ENCODE results near the gene AATK. TPM values are rescaled to one million over a fixed set of nuclear protein-coding genes. Genes with fewer than 3 reads are reported as not detected.

Gene AATK
- total and polyA plus RNA-seq, 2 donors (not counting 3 experiments of a cell fraction or from before 2014, with no cell fraction given), result 0.69 to 1.00 TPM

GRCh38 chr17:81076141-81076679 is 89.8 kb downstream of the AATK start:
- FAIRE-seq (no peak), DNase-seq (ENCODE audit: low read depth, low spot score) (no peak)
- CTCF ChIA-PET, result interaction anchor here (0.9 to 2.1 kb wide), 4 partner anchors 11 to 53 kb away, joined by 3 to 7 read pairs (median 3); no protein-coding TSS in a partner anchor

GRCh38 chr17:81075307-81075706 is 90.7 kb downstream of the AATK start:
- CTCF ChIA-PET, result interaction anchor here (1.0 kb wide), 1 partner anchor 22 kb away, joined by 3 read pairs; no protein-coding TSS in a partner anchor
- no peaks in the 10 kb centered on the region for H3K27me3 ChIP-seq (ENCODE audit: control insufficient read depth in 2 of 2, insufficient read depth in 2 of 2, low read length in 2 of 2)
- H3K27ac ChIP-seq (ENCODE audit: insufficient read depth, low read depth, low read length), result no peak overlapping the region
- H4K20me1 ChIP-seq (replicated peaks; ENCODE audit: control insufficient read depth, extremely low read depth, insufficient read depth, low read length), result no peaks in the 10 kb centered on the region
- no peaks in the 10 kb centered on the region for H3K4me1 ChIP-seq (ENCODE audit: control insufficient read depth, extremely low read depth, insufficient read depth, low read length)
- no peaks in the 10 kb centered on the region for H3K9me1 ChIP-seq (replicated peaks; ENCODE audit: control insufficient read depth, extremely low read depth, insufficient read depth, low read length)
- dilution Hi-C loops (cut with MboI; ENCODE audit: extremely low pct_ligation_motif_present, low sequenced_read_pairs), result no loop called here
- no peak overlapping the region for H2AFZ ChIP-seq (ENCODE audit: low read depth, low read length)
- H3K9ac ChIP-seq (replicated peaks; ENCODE audit: extremely low read depth, insufficient read depth, low read length), result no peak overlapping the region
- POLR2A ChIA-PET, result no interaction called here
- H3K79me2 ChIP-seq (ENCODE audit: control insufficient read depth, insufficient read depth, low read length), result no peaks in the 10 kb centered on the region
- no peak overlapping the region for H3K4me2 ChIP-seq (ENCODE audit: insufficient read depth, low read length)
- no peak overlapping the region for H3K4me3 ChIP-seq (replicated peaks in 1 of 3; ENCODE audit: insufficient read depth in 1 of 3, low read depth in 1 of 3, low read length in 3 of 3)
- BruUV-seq (replicated peaks), result no TSS peak
- no peaks in the 10 kb centered on the region for H3K9me3 ChIP-seq (replicated peaks; ENCODE audit: control insufficient read depth, insufficient read depth, low read length)
- intact Hi-C loops (cut with micrococcal nuclease), result no loop called here
- no peak for FAIRE-seq
- no peaks in the 10 kb centered on the region for H3K36me3 ChIP-seq (ENCODE audit: control insufficient read depth in 2 of 2, extremely low read depth in 1 of 2, insufficient read depth in 2 of 2, low read length in 2 of 2)
- TF ChIP-seq POLR2AphosphoS5 (IDR thresholded peaks at IDR 0.05; ENCODE audit: insufficient read depth, low read depth, low read length), result no peak
- no peak for DNase-seq (ENCODE audit: low read depth, low spot score)

More at GRCh38 chr17:81076141-81076679, 89.8 kb downstream of the AATK start:
- Histone ChIP-seq H4K20me1 (replicated peaks; ENCODE audit: control insufficient read depth, extremely low read depth, insufficient read depth, low read length) (no peaks in the 10 kb centered on the region), H3K79me2 (ENCODE audit: control insufficient read depth, insufficient read depth, low read length) (no peaks in the 10 kb centered on the region), H3K27me3 (ENCODE audit: control insufficient read depth in 2 of 2, insufficient read depth in 2 of 2, low read length in 2 of 2) (no peaks in the 10 kb centered on the region), H2AFZ (ENCODE audit: low read depth, low read length) (no peak overlapping the region), H3K4me2 (ENCODE audit: insufficient read depth, low read length) (no peak overlapping the region), H3K9ac (replicated peaks; ENCODE audit: extremely low read depth, insufficient read depth, low read length) (no peak overlapping the region), H3K4me3 (replicated peaks in 1 of 3; ENCODE audit: insufficient read depth in 1 of 3, low read depth in 1 of 3, low read length in 3 of 3) (no peak overlapping the region), H3K9me1 (replicated peaks; ENCODE audit: control insufficient read depth, extremely low read depth, insufficient read depth, low read length) (no peaks in the 10 kb centered on the region), H3K9me3 (replicated peaks; ENCODE audit: control insufficient read depth, insufficient read depth, low read length) (no peaks in the 10 kb centered on the region), H3K4me1 (ENCODE audit: control insufficient read depth, extremely low read depth, insufficient read depth, low read length) (no peaks in the 10 kb centered on the region), H3K36me3 (ENCODE audit: control insufficient read depth in 2 of 2, extremely low read depth in 1 of 2, insufficient read depth in 2 of 2, low read length in 2 of 2) (no peaks in the 10 kb centered on the region), H3K27ac (ENCODE audit: insufficient read depth, low read depth, low read length) (no peak overlapping the region)
- POLR2A ChIA-PET, result no interaction called here
- intact Hi-C loops (cut with micrococcal nuclease), result no loop called here
- dilution Hi-C loops (cut with MboI; ENCODE audit: extremely low pct_ligation_motif_present, low sequenced_read_pairs), result no loop called here
- BruUV-seq (replicated peaks), result no TSS peak
- TF ChIP-seq MAX (IDR thresholded peaks at IDR 0.05; ENCODE audit: insufficient read depth, insufficient read length) (no peak), FOS (IDR thresholded peaks at IDR 0.05; ENCODE audit: borderline replicate concordance, insufficient read depth, low read length) (no peak), GATA2 (IDR thresholded peaks at IDR 0.05; ENCODE audit: insufficient read depth, insufficient read length, low read depth, low read length) (no peak), POLR2AphosphoS5 (IDR thresholded peaks at IDR 0.05; ENCODE audit: insufficient read depth, low read depth, low read length) (no peak)

Data from endothelial cell of umbilical vein (primary cell).